ENCODE results near the gene SPG21. TPM values are rescaled to one million over a fixed set of nuclear protein-coding genes. Genes with fewer than 3 reads are reported as not detected.

Gene SPG21
- total and polyA plus RNA-seq, 2 donors (not counting 1 experiment from before 2014, with no cell fraction given) = 43.7 to 94.4 TPM

DNA sequence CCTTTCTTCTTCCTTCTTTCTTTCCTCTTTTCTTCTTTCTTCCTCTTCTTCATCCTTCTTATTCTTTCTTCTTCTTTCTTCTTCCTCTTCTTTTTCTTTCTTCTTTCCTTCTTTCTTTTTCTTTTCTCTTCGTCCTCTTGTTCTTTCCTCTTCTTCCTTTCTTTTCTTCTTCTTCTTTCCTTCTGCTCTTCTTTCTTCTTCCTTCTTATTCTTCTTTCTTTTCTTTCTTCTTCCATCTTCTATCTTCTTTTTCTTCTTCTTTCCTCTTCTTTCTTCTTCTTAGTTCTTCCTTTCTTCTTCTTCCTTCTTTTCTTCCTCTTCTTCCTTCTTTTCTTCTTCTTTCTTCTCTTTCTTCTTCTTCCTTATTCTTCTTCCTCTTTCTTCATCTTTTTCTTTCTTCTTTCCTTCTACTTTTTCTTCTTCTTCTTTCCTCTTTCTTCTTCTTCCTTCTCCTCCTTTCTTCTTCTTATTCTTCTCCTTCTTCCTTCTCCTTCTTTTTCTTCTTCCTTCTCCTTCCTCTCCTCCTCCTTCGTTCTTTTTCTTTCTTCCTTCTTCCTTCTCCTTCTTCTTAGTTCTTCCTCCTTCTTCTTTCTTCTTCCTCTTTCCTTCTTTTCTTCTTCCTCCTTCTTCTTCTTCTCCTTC, 37.8 kb downstream of the SPG21 start:
- no peak for ATAC-seq (ENCODE audit: low read depth)
- DNase-seq = no peak
- no peaks in the 10 kb centered on the region for H3K27me3 ChIP-seq (replicated peaks in 1 of 4; ENCODE audit: control extremely low read depth in 1 of 4, control insufficient read depth in 3 of 4, insufficient read depth in 4 of 4, low read length in 3 of 4)
- CTCF ChIA-PET = no interaction called here
- Mint-ChIP-seq H3K4me3 (no peak overlapping the region), H3K27ac (peak overlapping the region; percentile 71), H3K27me3 (no peaks in the 10 kb centered on the region), H3K4me1 (peaks cover 34% of the 10 kb centered on the region), H3K9me3 (ENCODE audit: insufficient read depth) (no peaks in the 10 kb centered on the region)
- H3K4me3 ChIP-seq (ENCODE audit: control extremely low read depth in 1 of 5, extremely low read depth in 1 of 5, insufficient read depth in 1 of 5, low read depth in 2 of 5, low read length in 4 of 5) = no peak overlapping the region
- no peak overlapping the region for H2AFZ ChIP-seq (ENCODE audit: insufficient read depth, low read depth, low read length, poor library complexity, severe bottlenecking)
- peaks cover 5 to 13% of the 10 kb centered on the region in 2 experiments for H3K36me3 ChIP-seq (replicated peaks in 1 of 2; ENCODE audit: control extremely low read depth in 1 of 2, control insufficient read depth in 1 of 2, extremely low read depth in 1 of 2, insufficient read depth in 2 of 2, low read length in 1 of 2)
- no peak overlapping the region for H3K9ac ChIP-seq (ENCODE audit: low read length)
- intact Hi-C loops (cut with micrococcal nuclease) = no loop called here
- H4K20me1 ChIP-seq (ENCODE audit: control insufficient read depth, insufficient read depth, low read length, poor library complexity, severe bottlenecking) = no peaks in the 10 kb centered on the region
- TF ChIP-seq, protein P1, sequence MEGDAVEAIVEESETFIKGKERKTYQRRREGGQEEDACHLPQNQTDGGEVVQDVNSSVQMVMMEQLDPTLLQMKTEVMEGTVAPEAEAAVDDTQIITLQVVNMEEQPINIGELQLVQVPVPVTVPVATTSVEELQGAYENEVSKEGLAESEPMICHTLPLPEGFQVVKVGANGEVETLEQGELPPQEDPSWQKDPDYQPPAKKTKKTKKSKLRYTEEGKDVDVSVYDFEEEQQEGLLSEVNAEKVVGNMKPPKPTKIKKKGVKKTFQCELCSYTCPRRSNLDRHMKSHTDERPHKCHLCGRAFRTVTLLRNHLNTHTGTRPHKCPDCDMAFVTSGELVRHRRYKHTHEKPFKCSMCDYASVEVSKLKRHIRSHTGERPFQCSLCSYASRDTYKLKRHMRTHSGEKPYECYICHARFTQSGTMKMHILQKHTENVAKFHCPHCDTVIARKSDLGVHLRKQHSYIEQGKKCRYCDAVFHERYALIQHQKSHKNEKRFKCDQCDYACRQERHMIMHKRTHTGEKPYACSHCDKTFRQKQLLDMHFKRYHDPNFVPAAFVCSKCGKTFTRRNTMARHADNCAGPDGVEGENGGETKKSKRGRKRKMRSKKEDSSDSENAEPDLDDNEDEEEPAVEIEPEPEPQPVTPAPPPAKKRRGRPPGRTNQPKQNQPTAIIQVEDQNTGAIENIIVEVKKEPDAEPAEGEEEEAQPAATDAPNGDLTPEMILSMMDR (IDR thresholded peaks at IDR 0.05) = no peak
- TF ChIP-seq EZH2 (IDR thresholded peaks at IDR 0.05; ENCODE audit: borderline replicate concordance, insufficient read depth, low read depth, low read length, poor library complexity, severe bottlenecking) = no peak
- POLR2A ChIA-PET = no interaction called here
- H3K27ac ChIP-seq (ENCODE audit: low read length in 2 of 2) = peak overlapping the region in 1 of 2 donors; percentile 73
- peaks cover 0 to 3% (median 0%) of the 10 kb centered on the region in 3 donors for H3K9me3 ChIP-seq (ENCODE audit: control extremely low read depth in 1 of 3, control insufficient read depth in 2 of 3, insufficient read depth in 1 of 3, low read length in 2 of 3)
- H3K79me2 ChIP-seq (ENCODE audit: control insufficient read depth, insufficient read depth, low read length) = no peaks in the 10 kb centered on the region
- 97% methylated on average over 2 of the region's 2 CpGs for WGBS (ENCODE audit: insufficient coverage)
- H3K4me2 ChIP-seq (replicated peaks; ENCODE audit: low read depth, low read length, poor library complexity, severe bottlenecking) = no peak overlapping the region
- no peaks in the 10 kb centered on the region for H3K4me1 ChIP-seq (ENCODE audit: control insufficient read depth in 2 of 2, insufficient read depth in 2 of 2, low read length in 2 of 2)

DNA sequence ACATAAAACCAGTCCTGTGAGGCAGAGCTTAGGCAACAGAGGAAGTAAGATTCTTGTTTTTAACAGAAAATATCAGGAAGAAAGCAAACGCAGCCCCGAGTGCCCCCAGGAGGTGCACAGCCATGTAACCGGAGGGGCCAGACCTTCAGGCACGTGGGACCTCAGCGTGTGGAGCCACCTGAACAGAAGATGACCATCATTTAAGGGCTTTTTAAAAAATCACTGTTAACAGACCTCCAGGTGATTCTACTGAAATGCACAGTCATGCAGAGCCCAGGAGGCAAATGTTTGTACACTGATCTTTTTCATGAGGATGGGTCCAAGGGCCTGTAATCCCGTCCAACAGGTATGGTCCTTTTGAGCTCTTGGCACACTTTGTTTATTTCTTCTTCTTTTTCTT, 38.8 kb downstream of the SPG21 start:
- Histone ChIP-seq H3K4me3 (ENCODE audit: control extremely low read depth in 1 of 5, extremely low read depth in 1 of 5, insufficient read depth in 1 of 5, low read depth in 2 of 5, low read length in 4 of 5) (no peak overlapping the region), H3K79me2 (ENCODE audit: control insufficient read depth, insufficient read depth, low read length) (no peaks in the 10 kb centered on the region), H3K36me3 (replicated peaks in 1 of 2; ENCODE audit: control extremely low read depth in 1 of 2, control insufficient read depth in 1 of 2, extremely low read depth in 1 of 2, insufficient read depth in 2 of 2, low read length in 1 of 2) (peaks cover 5 to 8% of the 10 kb centered on the region in 2 experiments), H3K27ac (ENCODE audit: low read length in 2 of 2) (peak overlapping the region in 1 of 2 donors; percentile 73), H3K9ac (ENCODE audit: low read length) (no peak overlapping the region), H3K27me3 (replicated peaks in 1 of 4; ENCODE audit: control extremely low read depth in 1 of 4, control insufficient read depth in 3 of 4, insufficient read depth in 4 of 4, low read length in 3 of 4) (no peaks in the 10 kb centered on the region), H3K4me2 (replicated peaks; ENCODE audit: low read depth, low read length, poor library complexity, severe bottlenecking) (no peak overlapping the region), H4K20me1 (ENCODE audit: control insufficient read depth, insufficient read depth, low read length, poor library complexity, severe bottlenecking) (no peaks in the 10 kb centered on the region), H3K4me1 (ENCODE audit: control insufficient read depth in 2 of 2, insufficient read depth in 2 of 2, low read length in 2 of 2) (no peaks in the 10 kb centered on the region), H3K9me3 (ENCODE audit: control extremely low read depth in 1 of 3, control insufficient read depth in 2 of 3, insufficient read depth in 1 of 3, low read length in 2 of 3) (peaks cover 0 to 3% (median 0%) of the 10 kb centered on the region in 3 donors), H2AFZ (ENCODE audit: insufficient read depth, low read depth, low read length, poor library complexity, severe bottlenecking) (no peak overlapping the region)
- Mint-ChIP-seq H3K27me3 (no peaks in the 10 kb centered on the region), H3K9me3 (ENCODE audit: insufficient read depth) (no peaks in the 10 kb centered on the region), H3K27ac (peak overlapping the region; percentile 73), H3K4me1 (peaks cover 34% of the 10 kb centered on the region), H3K4me3 (no peak overlapping the region)
- no peak for TF ChIP-seq EZH2 (IDR thresholded peaks at IDR 0.05; ENCODE audit: borderline replicate concordance, insufficient read depth, low read depth, low read length, poor library complexity, severe bottlenecking)
- TF ChIP-seq, protein P1 (IDR thresholded peaks at IDR 0.05) = peak; percentile 19
- ATAC-seq (ENCODE audit: low read depth) (peak; percentile 33), DNase-seq (peak; percentile 52)
- intact Hi-C loops (cut with micrococcal nuclease) = no loop called here
- CTCF ChIA-PET = interaction anchor here (0.9 kb wide), 1 partner anchor 11 kb away, joined by 3 read pairs; no protein-coding TSS in a partner anchor
- 27% methylated on average over 6 of the region's 6 CpGs for WGBS (ENCODE audit: insufficient coverage)
- POLR2A ChIA-PET = no interaction called here

All from B cell (primary cell).